Central memory CD4-positive, alpha-beta T cell (primary cell): ENCODE results near the gene APH1B.
"Not testable (repeated sequence)": the region's sequence is repeated elsewhere in the genome, so short reads cannot be mapped to it uniquely, and the experiment has no call there.

ENCODE experiments used
- DNase-seq: peaks from one replicate; pipeline ENCODE4 v3.0.0; 2022

Gene APH1B

DNA sequence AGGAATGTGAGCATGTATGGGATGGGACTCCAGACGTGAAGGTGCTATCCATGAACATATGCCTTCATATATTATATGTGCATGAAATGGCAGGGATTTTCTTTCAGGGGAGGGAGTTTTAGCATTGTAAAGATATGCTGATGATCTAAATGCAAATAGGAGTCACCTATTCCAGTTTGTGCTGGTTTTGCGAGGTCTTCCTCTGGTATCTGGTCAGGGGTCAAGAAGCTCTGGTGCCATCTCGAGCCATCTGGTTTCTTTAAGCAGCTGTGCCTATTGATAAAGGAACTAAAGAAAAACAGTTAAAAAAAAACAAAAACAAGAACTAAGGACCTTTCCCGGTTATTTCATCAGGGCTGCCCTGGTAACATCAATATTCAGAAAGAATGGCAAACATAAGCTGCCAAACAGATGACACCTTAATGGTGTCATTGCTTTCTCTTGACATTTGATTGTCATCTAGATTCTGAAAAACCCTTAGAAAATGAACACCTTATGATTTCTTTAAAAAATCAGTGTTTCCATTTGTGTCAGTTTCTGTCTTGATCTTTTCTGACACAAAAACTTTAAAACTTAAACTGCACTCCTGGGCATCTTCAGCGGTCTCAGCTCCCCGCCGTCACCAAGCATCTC is 22.7 kb downstream of the APH1B start:
- DNase-seq: no peak

DNA sequence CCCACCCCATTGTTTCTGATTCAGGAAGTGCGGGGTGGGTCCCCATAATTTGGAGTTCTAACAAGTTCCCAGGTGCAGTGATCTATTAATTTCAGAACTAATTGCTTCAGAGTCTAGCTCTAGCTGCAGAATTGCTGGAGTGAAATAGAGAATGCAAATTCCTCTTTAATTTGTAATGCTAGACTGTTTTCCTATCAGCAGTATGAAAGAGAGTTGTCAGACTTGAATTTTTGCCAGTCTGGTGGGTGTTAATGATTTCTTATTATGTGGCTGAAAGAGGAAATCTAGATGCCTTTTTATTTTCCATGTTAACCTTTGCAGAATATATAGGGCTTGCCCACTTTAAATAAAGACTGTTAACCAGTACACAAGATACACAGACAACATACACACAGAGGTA is 23.7 kb downstream of the APH1B start:
- no peak for DNase-seq

DNA sequence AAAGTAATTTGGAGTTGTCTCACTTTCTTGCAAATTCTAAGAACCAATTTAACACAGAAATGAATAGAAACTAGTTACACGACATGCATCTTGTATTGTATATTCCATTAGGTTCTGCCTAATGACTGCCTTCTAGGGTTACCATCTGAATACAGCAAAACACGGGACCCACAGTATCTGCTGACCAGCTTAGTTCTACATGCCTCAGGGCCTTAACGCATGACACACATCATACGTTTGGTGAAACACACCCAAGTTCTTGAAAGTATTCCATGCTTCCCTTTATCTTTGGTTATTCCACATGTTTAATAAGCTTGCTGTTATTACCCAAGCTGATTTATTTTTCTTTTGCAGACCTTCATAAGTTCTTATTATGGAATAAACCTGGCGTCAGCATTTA is 27.9 kb downstream of the APH1B start:
- DNase-seq: no peak

DNA sequence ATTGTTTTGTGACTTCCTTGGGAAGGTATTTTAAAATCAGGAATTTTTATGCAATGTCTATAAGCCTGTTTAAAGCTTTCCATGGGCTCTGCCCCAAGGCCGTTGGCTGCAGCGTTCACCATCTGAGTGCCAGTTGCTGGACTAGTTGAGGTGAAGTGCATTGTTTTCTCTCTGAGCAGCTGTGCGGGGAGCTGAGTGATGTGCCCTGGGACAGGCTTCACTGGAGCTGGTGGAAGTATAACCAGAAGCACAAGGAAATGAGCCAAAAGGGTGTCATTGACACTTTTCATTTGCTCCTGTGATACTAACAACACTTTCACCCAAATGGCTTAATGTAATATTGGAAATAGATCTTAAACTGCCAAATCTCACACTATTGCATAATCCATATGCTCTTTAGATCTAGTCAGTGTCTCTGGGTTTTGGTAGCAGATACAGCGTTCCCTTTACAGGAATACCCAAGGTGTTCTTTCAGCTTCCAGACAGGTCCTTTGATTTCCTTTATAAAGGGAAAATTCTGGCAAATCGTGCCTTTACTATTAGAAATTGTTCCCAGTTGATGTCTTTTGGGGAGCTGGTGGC is 29.2 kb downstream of the APH1B start:
- DNase-seq: no peak

DNA sequence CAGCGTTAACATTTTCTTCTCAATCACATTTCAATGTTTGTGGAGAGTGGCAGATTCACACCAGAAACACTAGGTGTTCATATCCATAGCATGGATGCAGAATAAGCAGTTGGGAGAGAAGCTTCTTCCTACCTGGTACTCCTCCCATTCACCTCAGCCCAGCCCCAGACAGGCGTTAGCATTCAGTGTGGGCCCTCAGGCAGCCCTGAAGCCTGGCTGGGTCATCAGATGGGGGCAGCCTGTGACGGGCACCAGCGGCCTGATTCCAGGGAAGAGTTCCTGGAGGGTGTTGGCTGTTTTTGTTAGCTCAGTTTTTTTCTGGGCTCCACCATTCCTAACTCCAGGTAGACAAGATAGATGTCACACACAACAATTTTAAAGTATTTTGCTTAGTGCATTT is 31.1 kb downstream of the APH1B start:
- DNase-seq: no peak

DNA sequence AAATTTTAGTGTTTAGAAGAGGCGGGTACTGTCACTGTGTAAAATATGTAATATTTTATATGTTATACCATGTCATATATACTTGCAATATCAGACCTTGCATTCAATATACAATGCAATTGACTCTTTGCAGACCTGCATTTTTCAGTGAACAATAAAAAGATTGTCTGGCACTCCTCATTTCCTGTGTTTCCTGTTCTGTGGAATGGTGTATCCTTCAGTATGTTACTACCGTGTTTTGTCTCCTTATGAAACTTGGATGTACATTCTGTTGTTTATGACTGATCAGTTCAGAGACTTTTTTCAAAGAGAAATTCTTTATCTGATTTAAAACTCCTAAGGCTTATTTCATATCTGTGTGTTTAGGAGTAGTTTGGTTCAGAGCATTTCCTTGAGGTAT is 31.5 kb downstream of the APH1B start:
- DNase-seq: no peak

DNA sequence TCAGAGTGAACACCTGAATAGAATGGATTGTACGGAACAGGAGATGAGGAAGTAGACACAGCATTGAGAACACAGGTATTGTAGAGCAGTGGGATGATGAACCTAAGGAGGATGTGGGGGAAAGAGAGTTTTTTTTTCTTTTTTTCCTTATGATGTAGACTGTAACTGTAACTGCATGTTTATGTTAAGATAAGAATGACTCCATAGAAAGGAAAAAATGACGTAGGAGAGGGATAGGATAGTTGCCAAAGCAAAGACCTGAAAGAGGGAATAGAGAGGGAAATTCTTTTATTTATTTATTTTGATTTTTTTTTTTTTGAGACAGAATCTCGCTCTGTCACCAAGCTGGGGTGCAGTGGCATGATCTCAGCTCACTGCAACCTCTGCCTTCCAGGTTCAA is 33.2 kb downstream of the APH1B start:
- DNase-seq: no peak

DNA sequence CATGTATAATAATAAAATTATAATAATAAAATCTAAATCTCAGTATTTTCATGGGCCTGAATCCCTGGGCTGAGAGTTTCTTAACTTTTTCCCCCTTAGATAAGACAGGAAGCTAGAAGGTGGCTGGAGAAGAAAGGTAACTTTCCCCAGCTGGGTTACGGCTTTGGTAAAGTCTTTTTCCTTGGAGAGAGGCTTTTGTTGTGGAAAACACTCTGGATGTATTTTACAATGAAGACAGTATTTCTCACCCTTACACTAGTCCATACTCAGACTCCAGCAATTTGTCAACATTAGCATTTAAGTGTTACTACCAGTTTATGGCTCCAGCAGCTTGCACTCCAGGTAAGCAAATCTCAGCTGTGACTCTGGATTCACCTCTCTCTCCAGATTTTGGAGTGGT is 34.9 kb downstream of the APH1B start:
- no peak for DNase-seq

DNA sequence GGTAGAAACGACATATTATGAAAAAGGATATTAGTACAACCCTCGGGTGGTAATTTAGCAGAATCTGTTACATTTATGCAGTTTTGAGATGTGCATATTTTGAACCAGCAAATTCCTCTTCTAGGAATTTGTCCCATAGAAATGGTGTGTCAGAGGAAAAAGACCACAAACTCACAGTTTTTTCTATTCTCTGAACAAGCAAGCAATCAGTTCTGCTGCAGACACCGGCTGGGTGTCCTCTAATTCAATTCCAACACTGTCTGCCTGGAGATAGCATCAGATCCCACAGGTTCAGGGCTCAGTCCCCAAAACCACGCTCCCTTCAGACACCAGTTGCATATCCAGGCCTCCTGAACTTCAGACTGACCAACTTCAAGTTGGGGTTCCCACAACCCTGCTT is 36.4 kb downstream of the APH1B start:
- DNase-seq: no peak

DNA sequence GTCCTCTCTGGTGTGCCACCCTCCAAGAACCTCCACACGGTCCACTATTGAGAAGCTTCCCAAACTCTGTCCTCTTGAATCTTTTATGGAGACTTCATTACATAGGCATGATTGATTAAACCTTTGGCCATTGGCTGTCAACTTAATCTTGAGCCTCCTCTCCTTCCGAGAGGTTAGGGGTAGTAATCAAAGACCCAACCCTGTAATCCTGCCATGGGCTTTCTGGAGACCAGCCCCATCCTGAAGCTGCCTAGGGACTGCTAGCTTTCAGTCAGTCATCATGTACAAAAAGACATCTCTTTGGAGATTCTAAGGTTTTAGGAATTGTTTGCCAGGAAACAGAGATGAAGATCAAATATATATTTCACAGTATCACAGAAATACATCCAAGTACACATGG is 37.0 kb downstream of the APH1B start:
- no peak for DNase-seq

DNA sequence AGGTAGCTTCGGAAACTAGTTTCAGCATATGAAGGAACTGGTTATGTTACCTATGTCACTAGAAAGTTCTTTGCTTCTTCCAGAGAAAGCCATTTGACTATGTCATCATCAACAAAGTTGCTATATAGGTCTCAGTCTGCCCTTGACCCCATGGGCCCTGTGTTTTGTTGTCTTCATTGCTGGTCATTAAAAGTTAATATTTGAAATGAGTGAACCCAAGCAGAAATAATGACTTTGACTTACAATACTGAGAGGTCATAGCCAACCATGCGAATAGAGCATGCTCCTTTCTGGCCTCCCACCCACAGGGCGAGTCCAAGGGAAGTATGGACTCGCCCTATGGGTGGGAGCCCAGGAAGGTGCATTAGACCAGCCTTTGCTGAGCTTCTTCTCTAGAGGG is 40.9 kb downstream of the APH1B start:
- no peak for DNase-seq

DNA sequence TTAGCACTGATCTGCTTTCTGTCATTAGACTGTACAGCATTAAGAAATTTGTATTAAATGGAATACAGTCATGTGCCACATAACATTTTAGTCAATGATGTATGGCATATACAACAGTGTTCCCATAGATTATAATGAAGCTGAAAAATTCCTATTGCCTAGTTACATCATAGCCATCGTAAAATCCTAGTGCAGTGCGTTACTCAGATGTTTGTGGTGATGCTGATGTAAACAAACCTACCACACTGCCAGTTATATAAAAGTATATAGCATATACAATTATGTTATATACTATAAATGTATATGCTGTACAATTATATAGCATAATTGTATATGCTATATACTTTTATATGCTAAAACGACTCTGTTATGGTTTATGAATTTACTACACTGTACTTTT is 41.7 kb downstream of the APH1B start:
- no peak for DNase-seq

DNA sequence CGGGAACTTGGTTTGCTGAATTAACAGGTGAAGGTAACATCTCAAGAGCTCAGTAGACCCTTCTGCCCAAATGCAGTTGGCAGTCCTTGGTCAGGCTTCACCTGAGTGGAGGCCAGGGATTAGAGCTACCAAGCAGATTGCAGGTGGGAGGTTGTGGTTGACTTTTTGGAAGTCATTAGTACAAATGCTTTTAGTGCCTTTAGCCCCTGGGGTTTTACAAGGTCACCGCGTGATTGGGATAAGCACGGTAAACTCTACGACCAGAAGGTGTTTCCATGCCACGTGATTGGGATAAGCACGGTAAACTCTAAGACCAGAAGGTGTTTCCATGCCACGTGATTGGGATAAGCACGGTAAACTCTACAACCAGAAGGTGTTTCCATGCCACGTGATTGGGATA is 43.0 kb downstream of the APH1B start:
- DNase-seq: not testable (repeated sequence)

DNA sequence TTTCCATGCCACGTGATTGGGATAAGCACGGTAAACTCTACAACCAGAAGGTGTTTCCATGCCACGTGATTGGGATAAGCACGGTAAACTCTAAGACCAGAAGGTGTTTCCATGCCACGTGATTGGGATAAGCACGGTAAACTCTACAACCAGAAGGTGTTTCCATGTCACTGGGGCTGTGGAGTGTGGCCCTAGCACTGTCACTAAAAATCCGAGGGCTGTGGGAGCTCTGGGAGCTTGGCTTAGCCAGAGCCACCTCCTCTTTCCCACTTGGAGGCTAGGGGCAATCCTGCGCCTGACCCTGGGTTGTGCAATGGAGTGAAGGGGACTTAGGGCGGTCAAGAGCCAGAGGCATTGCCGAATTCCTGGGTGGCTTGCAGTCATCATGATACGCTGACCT is 43.6 kb downstream of the APH1B start:
- not testable (repeated sequence) for DNase-seq

DNA sequence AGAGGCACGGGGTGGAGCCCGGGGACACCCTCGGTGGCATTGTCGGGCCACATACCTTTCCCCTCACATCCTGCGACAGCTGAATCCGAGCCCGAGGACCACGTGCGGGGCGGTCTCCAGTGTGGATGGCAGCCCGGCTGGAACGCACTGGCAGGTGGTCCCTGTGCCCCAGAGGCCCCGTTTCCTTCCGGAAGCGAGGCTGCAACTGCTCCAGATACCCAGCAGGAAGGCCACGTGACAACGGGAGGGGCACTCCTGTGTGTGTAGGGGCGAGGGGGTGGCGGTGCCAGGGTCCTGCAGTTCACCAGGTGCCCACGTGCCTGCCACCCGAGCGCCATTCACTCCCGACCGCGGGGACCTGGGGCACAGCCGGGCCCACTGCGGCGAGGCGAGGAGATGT is 44.1 kb downstream of the APH1B start:
- DNase-seq: no peak

DNA sequence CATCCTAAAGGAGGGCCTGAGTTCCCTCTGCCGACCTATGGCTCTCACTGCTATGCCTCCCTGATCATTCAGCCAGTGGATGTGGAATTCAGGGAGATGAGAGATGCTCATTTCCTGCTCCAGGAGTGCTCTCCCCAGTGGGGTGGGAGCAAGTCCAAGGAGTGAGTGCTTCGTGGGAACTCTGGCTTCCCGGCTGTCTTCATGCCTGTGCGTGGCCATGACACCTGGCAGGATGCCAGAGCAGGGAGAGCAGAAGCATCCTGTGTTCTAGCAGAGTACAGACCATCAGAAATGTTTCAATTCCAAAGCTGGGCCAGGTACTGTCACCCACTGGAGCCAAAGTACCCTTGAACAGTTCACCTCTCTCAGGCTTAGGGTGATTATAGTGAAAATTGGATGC is 45.1 kb downstream of the APH1B start:
- DNase-seq: no peak

DNA sequence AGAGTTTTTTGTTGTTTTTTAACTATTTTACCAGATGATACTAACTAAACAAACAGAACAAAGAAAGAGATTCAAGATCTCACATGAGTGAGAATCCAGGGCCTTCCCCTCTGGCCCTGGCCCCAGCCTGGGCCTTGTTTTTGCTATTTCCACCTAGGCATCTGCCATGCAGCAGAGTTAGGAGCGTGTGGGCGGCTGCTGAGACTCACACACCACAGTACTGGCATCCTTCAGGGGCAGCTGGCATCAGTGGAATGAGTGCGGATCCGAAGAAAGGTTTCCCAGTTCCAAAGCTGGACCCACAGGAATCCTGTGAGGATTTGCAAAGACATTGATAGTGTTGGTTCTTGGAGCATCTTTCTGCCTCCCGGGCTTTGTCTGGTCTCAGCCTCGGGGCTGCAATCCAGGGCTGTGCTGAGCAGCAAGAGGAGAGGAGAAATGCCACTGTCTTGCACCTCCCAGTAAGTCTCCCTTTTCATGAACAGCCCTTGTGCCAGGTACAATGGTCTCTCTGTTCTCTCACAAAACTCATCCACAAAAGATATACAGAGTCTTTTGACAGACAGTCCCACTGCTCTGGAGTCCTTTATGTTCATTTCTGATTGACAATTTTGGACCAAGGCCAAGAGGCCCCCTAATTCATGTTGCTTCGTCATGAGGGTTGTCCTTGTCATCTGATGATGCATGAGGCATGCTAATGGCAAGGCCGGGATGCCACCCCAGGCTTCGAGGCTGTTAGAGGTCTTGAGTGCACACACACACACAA is 46.6 kb downstream of the APH1B start:
- DNase-seq: no peak

DNA sequence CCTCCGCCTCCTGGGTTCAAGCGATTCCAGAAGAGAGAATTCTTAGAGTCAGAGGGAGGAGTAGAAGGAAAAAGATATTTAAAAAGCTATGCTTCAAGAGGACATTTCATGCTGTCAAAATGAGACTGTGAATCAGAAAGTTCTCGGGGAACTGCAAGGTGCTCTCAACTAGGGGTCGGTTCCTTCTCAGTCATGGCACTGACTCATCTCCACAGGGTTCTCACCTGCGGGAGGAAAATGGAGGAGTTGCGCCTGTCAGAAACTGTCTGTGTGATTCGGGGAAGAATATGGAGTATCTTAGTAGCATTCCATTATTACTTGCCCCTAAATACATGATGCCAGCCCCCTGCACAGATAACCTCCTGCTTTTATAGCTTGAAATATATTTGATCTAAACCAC is 47.4 kb downstream of the APH1B start:
- DNase-seq: no peak

DNA sequence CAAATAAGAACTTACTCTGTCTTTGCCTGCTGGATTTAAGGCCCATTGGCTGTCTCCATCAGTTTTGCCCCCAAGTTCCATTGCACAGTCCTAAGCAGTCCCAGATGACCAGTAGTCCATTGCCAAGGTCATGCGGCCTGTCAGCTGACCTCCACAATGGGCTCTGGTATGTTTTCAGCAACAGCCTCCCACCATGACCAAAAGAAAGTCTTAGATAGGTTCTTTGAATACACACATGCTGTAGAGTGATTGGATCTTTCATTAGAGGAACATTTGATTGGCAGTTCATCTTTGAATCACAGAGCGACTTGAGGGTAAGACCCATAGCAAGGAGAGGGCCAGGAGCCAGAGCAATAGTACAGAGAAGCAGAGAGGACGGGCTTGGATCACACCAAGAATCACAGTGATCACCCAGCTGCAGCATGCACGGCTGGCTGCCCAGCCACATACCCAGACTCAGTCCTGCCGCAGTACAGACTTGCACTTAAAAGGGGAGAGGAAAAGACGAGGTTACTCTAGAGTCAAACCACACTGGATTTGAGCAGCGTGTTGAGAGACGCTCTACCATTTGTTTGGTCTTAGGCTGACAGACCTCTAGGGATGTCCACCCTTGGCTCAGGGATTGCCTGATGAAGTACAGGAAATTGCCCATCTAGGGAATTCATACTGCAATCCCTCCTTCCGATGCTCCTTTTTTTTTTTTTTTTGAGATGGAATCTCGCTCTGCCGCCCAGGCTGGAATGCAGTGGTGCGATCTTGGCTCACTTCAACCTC is 50.4 kb downstream of the APH1B start:
- no peak for DNase-seq

DNA sequence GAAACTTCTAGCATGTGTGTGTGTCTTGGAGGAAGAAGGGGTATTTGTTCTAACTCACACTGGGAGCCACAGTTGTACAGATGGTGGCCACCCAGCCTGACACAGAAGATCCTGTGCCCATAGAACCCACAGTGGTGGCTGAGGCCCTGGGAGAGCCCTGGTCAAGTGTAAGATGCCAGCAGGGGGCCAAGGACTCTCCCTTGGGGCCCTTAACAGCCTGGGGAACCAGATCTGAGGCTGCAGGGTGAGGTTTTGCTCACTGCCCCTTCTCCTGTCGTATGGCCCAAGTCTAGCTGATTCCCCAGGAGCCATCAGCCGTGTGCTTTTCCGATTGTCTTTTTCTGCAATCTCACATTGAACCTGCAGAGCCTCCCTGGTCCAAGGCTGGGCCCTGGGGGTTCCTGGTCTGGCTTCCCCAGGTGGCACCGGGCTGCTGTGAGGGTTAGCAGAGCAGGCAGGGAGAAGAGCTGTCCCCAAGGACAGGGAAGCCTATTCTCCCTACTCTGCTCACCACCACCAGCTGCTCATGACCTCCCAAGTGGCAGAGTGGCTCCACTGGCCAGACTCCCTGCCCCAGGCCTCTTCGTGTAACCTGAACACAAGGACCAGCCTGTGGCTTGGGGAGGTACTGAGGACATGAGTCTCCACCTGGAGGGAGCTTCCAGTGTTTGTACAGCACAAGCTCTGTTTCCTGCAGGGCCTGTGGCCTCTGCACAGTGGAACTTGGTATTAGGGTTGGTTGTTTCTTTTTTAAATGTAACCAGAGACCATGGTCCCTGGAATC is 52.4 kb downstream of the APH1B start:
- no peak for DNase-seq

DNA sequence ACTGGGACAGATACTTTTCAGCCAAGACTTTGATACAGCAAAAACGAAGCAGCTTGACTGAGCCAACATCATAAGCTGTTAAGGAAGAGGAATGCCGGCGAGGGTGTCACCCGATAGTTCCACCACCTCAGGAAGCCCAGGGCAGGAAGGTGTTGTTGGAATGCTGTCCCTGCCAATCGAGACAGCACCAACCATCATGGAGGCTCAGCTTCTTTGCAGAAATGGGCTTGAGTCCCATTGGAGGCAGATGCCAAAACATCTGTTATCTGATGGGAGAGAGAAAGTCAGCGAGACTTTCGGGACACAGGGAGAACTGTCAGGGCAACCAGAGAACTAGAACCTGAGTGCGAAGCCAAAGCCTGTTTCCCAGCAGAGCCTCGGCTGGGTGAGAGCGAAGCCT is 53.5 kb downstream of the APH1B start:
- no peak for DNase-seq

DNA sequence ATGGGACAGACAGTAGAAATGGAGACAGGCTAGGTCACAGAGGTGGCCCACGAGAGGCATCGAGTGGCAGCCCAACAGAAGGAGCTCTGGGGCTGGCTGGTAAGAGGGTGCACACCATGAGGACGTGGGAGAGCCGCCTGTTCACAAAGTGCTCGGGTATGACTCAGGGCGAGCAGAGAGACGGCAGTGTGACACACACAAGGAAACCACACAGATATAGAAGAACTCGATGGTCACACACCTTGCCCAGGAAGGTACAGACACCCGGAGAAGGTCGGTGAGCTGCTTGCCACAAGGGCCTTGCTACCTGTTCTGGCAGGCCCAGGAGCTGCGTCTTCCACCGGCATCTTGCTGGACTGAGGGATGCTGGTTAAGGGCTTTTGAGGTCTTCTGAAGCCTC is 54.1 kb downstream of the APH1B start:
- no peak for DNase-seq
